A549 (cell line): Measurements from ENCODE around the gene RELL1. TPM values are rescaled to one million over a fixed set of nuclear protein-coding genes. Genes with fewer than 3 reads are reported as not detected.
"Not testable (repeated sequence)": the region's sequence is repeated elsewhere in the genome, so short reads cannot be mapped to it uniquely, and the experiment has no call there.

Source experiments
- ATAC-seq, 2 experiments: fragments of 200-7000 bp in 1 of 2; fragments of >200 bp in 1 of 2; cut with Nextera tagmentation in 1 of 2; cut with Tn5 transposase in 1 of 2; 3 replicates each; pipeline versions ENCODE4 v1.8.0 to v1.9.1; 2018 to 2020; ENCODE audit warnings: mild to moderate bottlenecking in 1 of 2, moderate library complexity in 1 of 2
- CTCF ChIA-PET: fragments of 300-600 bp; sonication (Branson Sonifier 250); formaldehyde crosslinking; extraction: SDS; loops from one replicate; lab custom pipeline; 2021; ENCODE audit warnings: antibody characterized with exemption, inconsistent platforms; lab: Yijun Ruan, JAX
- POLR2A ChIA-PET: fragments of 350-600 bp; formaldehyde crosslinking; extraction: SDS; loops from one replicate; lab custom pipeline; 2021; ENCODE audit warnings: antibody characterized with exemption, inconsistent platforms; lab: Yijun Ruan, JAX
- DNase-seq, 2 experiments: peaks; one replicate each; pipeline versions ENCODE4 v3.0.0 to v3.0.0-alpha.2; 2011 to 2016; ENCODE audit warnings: low read depth in 1 of 2, low spot score in 1 of 2
- FAIRE-seq: peaks from 2 replicates; lab custom pipeline; 2011; peaks lifted over from hg19 to GRCh38; lab: Jason Lieb, UNC
- H3K27ac ChIP-seq, 2 experiments: fragments of >200 bp; sonication (Bioruptor Twin); formaldehyde crosslinking; 3 replicates each; pipeline ENCODE4 v1.5.1; 2016 to 2017
- H3K4me1 ChIP-seq: fragments of >200 bp; sonication (Bioruptor Twin); formaldehyde crosslinking; 3 replicates; pipeline ENCODE4 v1.6.1; 2016
- H3K4me2 ChIP-seq: fragments of >200 bp; sonication (Bioruptor Twin); formaldehyde crosslinking; 3 replicates; pipeline ENCODE4 v1.6.1; 2016
- H3K4me3 ChIP-seq: fragments of >200 bp; sonication (Bioruptor Twin); formaldehyde crosslinking; 3 replicates; pipeline ENCODE4 v1.5.1; 2016
- H3K9me3 ChIP-seq: fragments of >200 bp; sonication (Bioruptor Twin); formaldehyde crosslinking; 3 replicates; pipeline ENCODE4 v1.6.1; 2016
- BHLHE40 ChIP-seq: IDR thresholded peaks from 2 replicates; pipeline ENCODE4 v1.6.1; 2012; ENCODE audit warnings: low read depth, low read length, inconsistent platforms
- CBX2 ChIP-seq: fragments of 200-600 bp; sonication (generic); IDR thresholded peaks from 2 replicates; pipeline ENCODE4 v1.6.1; 2016; ENCODE audit warnings: low read depth, mild to moderate bottlenecking, borderline replicate concordance
- E2F6 ChIP-seq: IDR thresholded peaks from 2 replicates; pipeline ENCODE4 v1.6.1; 2012; ENCODE audit warnings: low read depth, borderline replicate concordance
- EHF ChIP-seq: fragments of 250-450 bp; sonication (Bioruptor Pico); IDR thresholded peaks from 2 replicates; pipeline ENCODE4 v1.5.0; 2020; ENCODE audit warnings: mild to moderate bottlenecking
- ELK1 ChIP-seq: fragments of 150-350 bp; IDR thresholded peaks from 2 replicates; pipeline ENCODE4 v1.6.1; 2014; ENCODE audit warnings: low read depth, mild to moderate bottlenecking, low read length
- EP300 ChIP-seq, 2 experiments: fragments of >200 bp; sonication (Bioruptor Twin); formaldehyde crosslinking; IDR thresholded peaks; 2 replicates in 1 of 2; 3 replicates in 1 of 2; pipeline ENCODE4 v1.6.1; 2016 to 2017
- HDAC2 ChIP-seq: fragments of 200-600 bp; sonication (generic); IDR thresholded peaks from 2 replicates; pipeline ENCODE4 v1.6.1; 2016
- JUN ChIP-seq, 2 experiments: fragments of >200 bp; sonication (Bioruptor Twin); formaldehyde crosslinking; IDR thresholded peaks; 2 replicates in 1 of 2; 3 replicates in 1 of 2; pipeline ENCODE4 v1.6.1; 2016 to 2017
- KDM1A ChIP-seq: fragments of 200-600 bp; sonication (generic); IDR thresholded peaks from 2 replicates; pipeline ENCODE4 v1.6.1; 2016; ENCODE audit warnings: low read depth, mild to moderate bottlenecking
- MAFK ChIP-seq: fragments of 450-650 bp; IDR thresholded peaks from 2 replicates; pipeline ENCODE4 v1.6.1; 2014; ENCODE audit not compliant: partially characterized antibody
- NPAS2 ChIP-seq: fragments of 250-450 bp; sonication (Bioruptor Pico); IDR thresholded peaks from 2 replicates; pipeline ENCODE4 v1.8.0; 2022; ENCODE audit warnings: mild to moderate bottlenecking, moderate library complexity, borderline replicate concordance
- PBX3 ChIP-seq: IDR thresholded peaks from 2 replicates; pipeline ENCODE4 v1.6.1; 2012
- POLR2A ChIP-seq: IDR thresholded peaks from 2 replicates; pipeline ENCODE4 v1.6.1; 2012; ENCODE audit warnings: mild to moderate bottlenecking, low read length
- RAD21 ChIP-seq, 2 experiments: fragments of >200 bp in 1 of 2; sonication (Bioruptor Twin) in 1 of 2; formaldehyde crosslinking in 1 of 2; IDR thresholded peaks in 1 of 2; conservative IDR thresholded peaks in 1 of 2; 2 replicates in 1 of 2; 3 replicates in 1 of 2; pipeline ENCODE4 v1.6.1; 2012 to 2018; ENCODE audit warnings: inconsistent platforms in 1 of 2
- SMC3 ChIP-seq: fragments of >200 bp; sonication (Bioruptor Twin); formaldehyde crosslinking; IDR thresholded peaks from 3 replicates; pipeline ENCODE4 v1.6.1; 2018; ENCODE audit warnings: inconsistent platforms
- TFCP2L1 ChIP-seq: fragments of 250-450 bp; sonication (Bioruptor Pico); IDR thresholded peaks from 2 replicates; pipeline ENCODE4 v1.5.0; 2021; ENCODE audit warnings: mild to moderate bottlenecking
- ZFP36 ChIP-seq: fragments of 450-650 bp; IDR thresholded peaks from 2 replicates; pipeline ENCODE4 v1.6.1; 2014; ENCODE audit warnings: borderline replicate concordance; ENCODE audit not compliant: partially characterized antibody
- ZNF302 ChIP-seq: fragments of 250-450 bp; sonication (Bioruptor Pico); IDR thresholded peaks from 2 replicates; pipeline ENCODE4 v1.9.0; 2021; ENCODE audit warnings: inconsistent platforms, mild to moderate bottlenecking, moderate library complexity
- ZSCAN20 ChIP-seq: fragments of 250-450 bp; sonication (Bioruptor Pico); IDR thresholded peaks from 2 replicates; pipeline ENCODE4 v1.8.0; 2022; ENCODE audit warnings: mild to moderate bottlenecking, moderate library complexity
- WGBS: methylation state at CpG from one replicate; pipeline ENCODE4 v1.1.6; 2017; ENCODE audit errors: missing lambda C conversion rate; 5-methylcytosine and 5-hydroxymethylcytosine counted together
- polyA plus RNA-seq, 4 experiments: library from polyadenylated mRNA; depleted of rRNA in 3 of 4; stranded (reverse); fragments of >200 nt; fragmentation: RNase III in 1 of 4; extraction: RNeasy Plus Mini Kit Qiagen cat#74134 plus additional on column Dnase treatment in 1 of 4; gene quantifications; 2 replicates in 3 of 4; 3 replicates in 1 of 4; pipeline ENCODE4 v1.2.3, GENCODE V29; 2011 to 2017
- TF ChIP-seq, protein P1 (sequence below): IDR thresholded peaks from 2 replicates; pipeline ENCODE4 v1.6.1; 2012
- TF ChIP-seq, protein P2 (sequence below): fragments of 250-450 bp; sonication (Bioruptor Pico); IDR thresholded peaks from 2 replicates; pipeline ENCODE4 v1.5.0; 2020; ENCODE audit warnings: low read depth, mild to moderate bottlenecking, moderate library complexity

RELL1 gene
- polyA plus RNA-seq, 2 of the 4 experiments (the other 2 are of a cell fraction) = 5.0 to 9.6 TPM

- no peak overlapping the region for H3K4me2 ChIP-seq
- DNase-seq (no peak), ATAC-seq (no peak), FAIRE-seq (no peak)
- H3K27ac ChIP-seq = no peak overlapping the region
- ChIA-PET CTCF (no interaction called here), POLR2A (no interaction called here)
- H3K4me3 ChIP-seq = no peak overlapping the region
- TF ChIP-seq KDM1A (no peak), ZSCAN20 (CRISPR knock-in tag) (no peak), EP300 (IDR thresholded peaks at IDR 0.05) (no peak), PBX3 (no peak), BHLHE40 (no peak), ELK1 (no peak), TFCP2L1 (CRISPR knock-in tag) (no peak), ZNF302 (CRISPR knock-in tag) (no peak), EHF (CRISPR knock-in tag) (no peak), RAD21 (conservative IDR thresholded peaks at IDR 0.05 in 1 of 2, IDR thresholded peaks at IDR 0.05 in 1 of 2) (no peak), NPAS2 (no peak), E2F6 (no peak), ZFP36 (no peak)
- TF ChIP-seq, protein P1, sequence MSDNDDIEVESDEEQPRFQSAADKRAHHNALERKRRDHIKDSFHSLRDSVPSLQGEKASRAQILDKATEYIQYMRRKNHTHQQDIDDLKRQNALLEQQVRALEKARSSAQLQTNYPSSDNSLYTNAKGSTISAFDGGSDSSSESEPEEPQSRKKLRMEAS = no peak
- H3K4me1 ChIP-seq = peaks cover 19% of the 10 kb centered on the region
- 76% methylated on average over 2 of the region's 2 CpGs for WGBS
- no peaks in the 10 kb centered on the region for H3K9me3 ChIP-seq
Observed at GRCh38 chr4:37671072-37671471, 15.1 kb downstream of the RELL1 start.

DNA sequence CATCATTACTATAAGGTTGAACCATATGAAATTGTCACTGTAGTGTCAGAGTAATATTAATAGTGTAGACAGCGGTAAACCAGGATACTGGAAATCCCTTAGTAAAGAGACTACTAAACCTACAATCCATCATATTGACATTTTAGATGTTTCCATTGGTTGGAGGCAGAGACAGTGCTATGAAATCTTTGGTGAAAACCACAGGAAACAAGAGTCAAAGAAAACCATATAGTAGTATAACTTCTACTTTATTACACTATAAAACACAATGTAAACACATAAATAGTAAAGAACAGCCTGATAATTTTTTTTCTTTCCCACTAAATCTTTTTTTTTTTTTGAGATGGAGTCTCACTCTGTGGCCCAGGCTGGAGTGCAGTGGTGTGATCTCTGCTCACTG, 15.9 kb downstream of the RELL1 start:
- no peak for TF ChIP-seq POLR2A
- TF ChIP-seq, protein P2, sequence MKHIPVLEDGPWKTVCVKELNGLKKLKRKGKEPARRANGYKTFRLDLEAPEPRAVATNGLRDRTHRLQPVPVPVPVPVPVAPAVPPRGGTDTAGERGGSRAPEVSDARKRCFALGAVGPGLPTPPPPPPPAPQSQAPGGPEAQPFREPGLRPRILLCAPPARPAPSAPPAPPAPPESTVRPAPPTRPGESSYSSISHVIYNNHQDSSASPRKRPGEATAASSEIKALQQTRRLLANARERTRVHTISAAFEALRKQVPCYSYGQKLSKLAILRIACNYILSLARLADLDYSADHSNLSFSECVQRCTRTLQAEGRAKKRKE = no peak
- TF ChIP-seq ZFP36 = no peak
- TF ChIP-seq JUN (IDR thresholded peaks at IDR 0.05) = no peak
- TF ChIP-seq HDAC2 = no peak
- no peak for TF ChIP-seq SMC3
- no peak for TF ChIP-seq CBX2
- TF ChIP-seq MAFK = no peak
- Histone ChIP-seq H3K4me2 (no peak overlapping the region; the same call in 2 of the 3 replicates), H3K4me3 (no peak overlapping the region), H3K27ac (no peak overlapping the region), H3K4me1 (peaks cover 27% of the 10 kb centered on the region), H3K9me3 (no peaks in the 10 kb centered on the region)
- DNase-seq (no peak), ATAC-seq (no peak), FAIRE-seq (no peak)
- ChIA-PET POLR2A (no interaction called here), CTCF (no interaction called here)
- 95% methylated on average over 1 of the region's 1 CpG for WGBS

GRCh38 chr4:37669124-37669523, 17.1 kb downstream of the RELL1 start:
- H3K4me2 ChIP-seq, DNase-seq, CTCF ChIA-PET, H3K9me3 ChIP-seq, H3K4me3 ChIP-seq, POLR2A ChIA-PET, FAIRE-seq, H3K27ac ChIP-seq, ATAC-seq: not testable (repeated sequence)
- no CpG with 5 or more reads among the region's 26 CpGs for WGBS
- peaks cover 38% of the 10 kb centered on the region for H3K4me1 ChIP-seq
